NCI-H446 (cell line): ENCODE results near the gene IBTK.
"Not testable (repeated sequence)": the region's sequence is repeated elsewhere in the genome, so short reads cannot be mapped to it uniquely, and the experiment has no call there.

Experiments used
- DNase-seq, 2 experiments: peaks; one replicate each; lab custom pipeline; 2025; lab: John Stamatoyannopoulos, UW

The IBTK gene

GRCh38 chr6:82178077-82178758 is 69.3 kb downstream of the IBTK start:
- peak in 1 of 2 experiments; percentile 23 for DNase-seq

- no peak for DNase-seq
Observed at GRCh38 chr6:82176616-82177015, 70.9 kb downstream of the IBTK start.

GRCh38 chr6:82172594-82172993 is 75.0 kb downstream of the IBTK start:
- no peak for DNase-seq

- no peak for DNase-seq
Observed at GRCh38 chr6:82169138-82169876, 78.2 kb downstream of the IBTK start.

- DNase-seq: no peak
Observed at GRCh38 chr6:82166493-82166892, 81.1 kb downstream of the IBTK start.

GRCh38 chr6:82160255-82160990 is 87.1 kb downstream of the IBTK start:
- DNase-seq: no peak

GRCh38 chr6:82152786-82153185 is 94.8 kb downstream of the IBTK start:
- DNase-seq: not testable (repeated sequence)

- DNase-seq: not testable (repeated sequence)
Observed at GRCh38 chr6:82151147-82151546, 96.4 kb downstream of the IBTK start.

- no peak for DNase-seq
Observed at GRCh38 chr6:82145926-82146452, 101.6 kb downstream of the IBTK start.

- peak in 1 of 2 experiments; percentile 60 for DNase-seq
Observed at GRCh38 chr6:82144852-82145340, 102.6 kb downstream of the IBTK start.

GRCh38 chr6:82144007-82144851 is 103.3 kb downstream of the IBTK start:
- DNase-seq: peak in 1 of 2 experiments; percentile 20

GRCh38 chr6:82143041-82143481 is 104.5 kb downstream of the IBTK start:
- no peak for DNase-seq

GRCh38 chr6:82142524-82142923 is 105.0 kb downstream of the IBTK start:
- DNase-seq: no peak

- no peak for DNase-seq
Observed at GRCh38 chr6:82138075-82138791, 109.3 kb downstream of the IBTK start.

GRCh38 chr6:82131441-82131840 is 116.1 kb downstream of the IBTK start:
- DNase-seq: no peak

GRCh38 chr6:82129797-82130196 is 117.7 kb downstream of the IBTK start:
- DNase-seq: peak in 1 of 2 experiments; percentile 8

- not testable (repeated sequence) for DNase-seq
Observed at GRCh38 chr6:82128973-82129372, 118.6 kb downstream of the IBTK start.

GRCh38 chr6:82123632-82124031 is 123.9 kb downstream of the IBTK start:
- DNase-seq: no peak
